Thoracic aorta (tissue), 2 donors: ENCODE data around the gene HRCT1. TPM values are rescaled to one million over a fixed set of nuclear protein-coding genes. Genes with fewer than 3 reads are reported as not detected.
"Not testable (repeated sequence)": the region's sequence is repeated elsewhere in the genome, so short reads cannot be mapped to it uniquely, and the experiment has no call there.

Experiments
- ATAC-seq: fragments of 150-250 bp; one replicate; pipeline ENCODE4 v1.8.0; 2017; ENCODE audit warnings: low read depth; ENCODE audit not compliant: insufficient number of reproducible peaks, low FRiP score
- DNase-seq: peaks from one replicate; pipeline ENCODE4 v3.0.0-alpha.2; 2020; ENCODE audit warnings: low spot score
- H3K27ac ChIP-seq, 2 donors: fragments of 200-600 bp; sonication (generic); 1 replicate in 1 of 2; 2 replicates in 1 of 2; pipeline ENCODE4 v1.5.1; 2016; ENCODE audit warnings: mild to moderate bottlenecking in 2 of 2, moderate library complexity in 2 of 2
- H3K27me3 ChIP-seq: fragments of 200-600 bp; sonication (generic); replicated peaks from 2 replicates; pipeline ENCODE4 v1.6.0; 2016; ENCODE audit warnings: mild to moderate bottlenecking; ENCODE audit not compliant: insufficient read depth
- H3K36me3 ChIP-seq: fragments of 200-600 bp; sonication (generic); one replicate; pipeline ENCODE4 v1.5.1; 2016
- H3K4me1 ChIP-seq, 2 donors: fragments of 200-600 bp; sonication (generic); 1 replicate in 1 of 2; 2 replicates in 1 of 2; pipeline versions ENCODE4 v1.5.1 to v1.6.0; 2016; ENCODE audit warnings: low read depth in 2 of 2, mild to moderate bottlenecking in 1 of 2; ENCODE audit not compliant: control insufficient read depth in 1 of 2
- H3K4me3 ChIP-seq: fragments of 200-600 bp; sonication (generic); 2 replicates; pipeline ENCODE4 v1.5.1; 2016; ENCODE audit warnings: mild to moderate bottlenecking
- H3K9me3 ChIP-seq: fragments of 200-600 bp; sonication (generic); 2 replicates; pipeline ENCODE4 v1.5.1; 2016
- CTCF ChIP-seq: fragments of 200-600 bp; sonication (generic); IDR thresholded peaks from one replicate; pipeline ENCODE4 v1.5.1; 2019; ENCODE audit warnings: antibody characterized with exemption
- total RNA-seq, 2 donors: library from RNA; depleted of rRNA; stranded (reverse); fragments of >200 nt; gene quantifications; one replicate each; pipeline versions ENCODE4 v1.1.0 to v1.2.3, GENCODE V29; 2016

HRCT1 gene
- total RNA-seq, 2 donors from 2014 or later, result 20.4 to 23.6 TPM

DNA sequence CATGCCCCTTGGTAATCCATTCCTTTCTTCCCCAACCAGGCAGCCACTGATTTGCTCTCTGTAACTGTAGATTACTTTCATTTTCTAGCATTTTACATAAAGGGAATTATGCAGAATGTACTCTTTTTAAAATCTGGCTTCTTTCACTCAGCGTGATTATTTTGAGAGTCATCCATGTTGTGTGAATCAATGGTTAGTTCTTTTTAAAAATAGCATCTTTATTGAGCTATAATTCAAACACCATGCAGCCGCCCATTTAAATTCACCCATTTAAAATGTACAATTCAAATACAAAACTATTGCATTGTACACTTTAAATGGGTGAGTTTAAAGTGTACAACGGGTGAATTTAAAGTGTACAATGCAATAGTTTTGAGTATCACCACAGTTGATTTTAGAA is 33.5 kb upstream of the HRCT1 start:
- H3K9me3 ChIP-seq, result no peaks in the 10 kb centered on the region
- DNase-seq (no peak), ATAC-seq (no peak)
- no peak overlapping the region for H3K27ac ChIP-seq
- H3K4me3 ChIP-seq, result no peak overlapping the region
- H3K4me1 ChIP-seq, result no peaks in the 10 kb centered on the region
- no peaks in the 10 kb centered on the region for H3K36me3 ChIP-seq
- TF ChIP-seq CTCF, result no peak
- no peaks in the 10 kb centered on the region for H3K27me3 ChIP-seq

- Histone ChIP-seq H3K4me3 (no peak overlapping the region), H3K4me1 (no peaks in the 10 kb centered on the region), H3K36me3 (no peaks in the 10 kb centered on the region), H3K9me3 (no peaks in the 10 kb centered on the region), H3K27me3 (no peaks in the 10 kb centered on the region), H3K27ac (no peak overlapping the region)
- ATAC-seq (no peak), DNase-seq (peak; percentile 46)
- peak; percentile 96 for TF ChIP-seq CTCF
Measured at GRCh38 chr9:35882263-35882848, 23.6 kb upstream of the HRCT1 start.

DNA sequence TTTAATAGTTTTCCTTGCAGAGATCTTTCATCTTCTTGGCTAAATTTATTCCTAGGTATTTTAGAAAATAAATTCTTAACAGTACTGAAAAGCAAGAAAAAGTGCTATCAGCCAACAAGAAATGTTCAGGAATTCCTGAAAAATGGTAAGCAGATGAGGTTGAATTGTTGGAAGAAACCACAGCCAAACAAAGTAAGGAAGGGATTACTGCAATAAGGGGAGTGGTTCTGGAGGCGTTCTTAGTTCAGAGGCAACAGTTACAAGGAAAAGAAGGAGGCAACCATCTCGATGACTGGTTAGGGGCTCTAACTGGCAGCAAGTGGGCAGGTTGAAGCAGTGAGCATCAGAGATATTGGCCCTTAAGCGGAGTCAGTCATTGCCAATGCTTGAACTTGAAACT is 23.0 kb upstream of the HRCT1 start:
- no peak for TF ChIP-seq CTCF
- Histone ChIP-seq H3K36me3 (no peaks in the 10 kb centered on the region), H3K4me1 (no peaks in the 10 kb centered on the region), H3K9me3 (no peaks in the 10 kb centered on the region), H3K4me3 (no peak overlapping the region), H3K27me3 (no peaks in the 10 kb centered on the region), H3K27ac (no peak overlapping the region)
- ATAC-seq (no peak), DNase-seq (no peak)

DNA sequence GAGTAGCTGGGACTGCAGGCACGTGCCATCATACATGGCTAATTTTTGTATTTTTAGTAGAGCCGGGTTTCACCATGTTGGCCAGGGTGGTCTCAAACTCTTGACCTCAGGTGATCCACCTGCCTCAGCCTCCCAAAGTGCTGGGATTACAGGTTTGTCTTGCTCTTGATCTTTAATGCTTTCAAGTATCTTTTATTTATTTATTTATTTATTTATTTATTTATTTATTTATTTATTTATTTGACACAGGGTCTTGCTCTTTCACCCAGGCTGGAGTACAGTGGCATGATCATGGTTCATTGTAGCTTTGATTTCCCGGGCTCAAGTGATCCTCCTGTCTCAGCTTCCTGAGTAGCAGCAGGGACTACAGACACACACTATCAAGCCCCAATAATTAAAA is 21.1 kb upstream of the HRCT1 start:
- not testable (repeated sequence) for DNase-seq, H3K4me3 ChIP-seq, H3K27me3 ChIP-seq, H3K9me3 ChIP-seq, ATAC-seq, H3K4me1 ChIP-seq, H3K36me3 ChIP-seq, H3K27ac ChIP-seq

GRCh38 chr9:35891646-35892045 is 14.4 kb upstream of the HRCT1 start:
- H3K4me3 ChIP-seq, result no peak overlapping the region
- H3K4me1 ChIP-seq, result no peaks in the 10 kb centered on the region
- no peak overlapping the region for H3K27ac ChIP-seq
- H3K27me3 ChIP-seq, result no peaks in the 10 kb centered on the region
- no peaks in the 10 kb centered on the region for H3K36me3 ChIP-seq
- no peak for ATAC-seq
- no peak for DNase-seq
- no peaks in the 10 kb centered on the region for H3K9me3 ChIP-seq
- no peak for TF ChIP-seq CTCF

- Histone ChIP-seq H3K9me3 (no peaks in the 10 kb centered on the region), H3K36me3 (no peaks in the 10 kb centered on the region), H3K27me3 (no peaks in the 10 kb centered on the region), H3K27ac (no peak overlapping the region), H3K4me1 (no peaks in the 10 kb centered on the region), H3K4me3 (no peak overlapping the region)
- TF ChIP-seq CTCF, result no peak
- no peak for DNase-seq
- ATAC-seq, result no peak
Measured at GRCh38 chr9:35892051-35892450, 14.0 kb upstream of the HRCT1 start.
